Fibroblast of skin of left quadriceps (primary cell): Measurements from ENCODE around the gene TNF.

Source experiments
- DNase-seq, 2 experiments: peaks; one replicate each; pipeline ENCODE4 v3.0.0-alpha.2; 2013; ENCODE audit warnings: low read depth in 2 of 2

Gene TNF

GRCh38 chr6:31573239-31574105 lies 1.9 kb upstream of the TNF start:
- no peak for DNase-seq

GRCh38 chr6:31574106-31575061 lies 981 bp upstream of the TNF start:
- no peak for DNase-seq

GRCh38 chr6:31575952-31576685 lies 754 bp downstream of the TNF start:
- no peak for DNase-seq

- no peak for DNase-seq
Observed at GRCh38 chr6:31576897-31577578, 1.7 kb downstream of the TNF start.

GRCh38 chr6:31577579-31577966 lies 2.2 kb downstream of the TNF start:
- no peak for DNase-seq

GRCh38 chr6:31578184-31579118 lies 3.1 kb downstream of the TNF start:
- no peak for DNase-seq

- no peak for DNase-seq
Observed at GRCh38 chr6:31579119-31579505, 3.7 kb downstream of the TNF start.

GRCh38 chr6:31579546-31580437 lies 4.4 kb downstream of the TNF start:
- DNase-seq: no peak

GRCh38 chr6:31580438-31580740 lies 5.0 kb downstream of the TNF start:
- DNase-seq: no peak

GRCh38 chr6:31580807-31581433 lies 5.6 kb downstream of the TNF start:
- peak; percentile 50 to 57 for DNase-seq

- no peak for DNase-seq
Observed at GRCh38 chr6:31581434-31582229, 6.3 kb downstream of the TNF start.

GRCh38 chr6:31582230-31582643 lies 6.9 kb downstream of the TNF start, which contains the start of gene LTB:
Gene LTB (minus strand): TSS chr6:31582424. CDS start chr6:31582417, 7 bp downstream.
- no peak for DNase-seq

GRCh38 chr6:31585491-31585890 lies 10.1 kb downstream of the TNF start:
- no peak for DNase-seq

GRCh38 chr6:31586008-31586407 lies 10.6 kb downstream of the TNF start, which contains the start of gene LST1:
Gene LST1 (plus strand): TSS chr6:31586277. CDS start chr6:31587300, 1,023 bp downstream.
- DNase-seq: no peak

GRCh38 chr6:31586599-31587281 lies 11.4 kb downstream of the TNF start:
- no peak for DNase-seq

- no peak for DNase-seq
Observed at GRCh38 chr6:31587791-31588777, 12.7 kb downstream of the TNF start.
